Suprapubic skin (tissue), 3 donors: Measurements from ENCODE around the gene RARRES1.

Experiments
- CTCF ChIP-seq, 2 donors: fragments of 200-600 bp in 1 of 2; fragments of 450-650 bp in 1 of 2; sonication (generic) in 1 of 2; IDR thresholded peaks; one replicate each; pipeline ENCODE4 v1.5.1; 2016 to 2019; ENCODE audit warnings: antibody characterized with exemption in 2 of 2, mild to moderate bottlenecking in 1 of 2, moderate library complexity in 1 of 2
- POLR2AphosphoS5 ChIP-seq, 3 donors: sonication (generic); formaldehyde crosslinking; IDR thresholded peaks; one replicate each; pipeline ENCODE4 v1.6.1; 2017; ENCODE audit warnings: antibody characterized with exemption in 3 of 3

DNA sequence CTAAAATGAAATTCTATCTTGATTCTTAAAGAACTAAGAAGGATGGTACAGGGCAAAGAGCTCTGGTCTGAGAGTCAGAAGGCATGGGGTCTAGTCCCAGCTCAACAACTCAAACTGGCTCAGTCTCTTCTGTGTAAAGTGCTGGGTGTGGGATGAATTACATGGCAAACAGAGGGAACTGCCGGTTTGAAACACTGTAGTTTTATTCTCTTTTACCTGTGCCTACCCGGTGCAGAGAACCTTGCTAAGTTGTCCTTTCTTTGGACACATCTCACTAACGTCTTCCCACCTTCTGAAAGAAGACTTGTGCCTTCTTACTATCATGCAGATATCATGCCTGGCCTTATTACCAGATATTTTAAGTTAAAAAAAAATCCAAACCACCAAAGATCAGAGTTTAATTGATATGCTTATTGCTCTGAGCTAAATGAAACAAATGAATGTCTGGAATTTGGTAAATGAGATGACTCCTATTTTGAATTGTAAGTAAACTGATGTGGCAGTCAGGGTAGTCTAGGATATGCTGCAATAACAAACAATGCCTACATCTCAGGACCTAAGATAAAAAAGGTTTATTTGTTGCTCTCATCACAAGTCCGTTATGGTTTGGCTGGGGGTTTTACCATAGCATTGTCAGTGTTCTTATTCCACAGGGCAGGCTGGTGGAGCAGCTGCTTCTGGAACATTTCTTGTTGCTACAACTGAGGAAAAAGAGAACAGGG lies 12.5 kb upstream of the RARRES1 start:
- no peak for TF ChIP-seq POLR2AphosphoS5 (IDR thresholded peaks at IDR 0.05)
- no peak for TF ChIP-seq CTCF (IDR thresholded peaks at IDR 0.05)
